ENCODE results near the gene PCYT1A.
"Not testable (repeated sequence)": the region's sequence is repeated elsewhere in the genome, so short reads cannot be mapped to it uniquely, and the experiment has no call there.

The PCYT1A gene

DNA sequence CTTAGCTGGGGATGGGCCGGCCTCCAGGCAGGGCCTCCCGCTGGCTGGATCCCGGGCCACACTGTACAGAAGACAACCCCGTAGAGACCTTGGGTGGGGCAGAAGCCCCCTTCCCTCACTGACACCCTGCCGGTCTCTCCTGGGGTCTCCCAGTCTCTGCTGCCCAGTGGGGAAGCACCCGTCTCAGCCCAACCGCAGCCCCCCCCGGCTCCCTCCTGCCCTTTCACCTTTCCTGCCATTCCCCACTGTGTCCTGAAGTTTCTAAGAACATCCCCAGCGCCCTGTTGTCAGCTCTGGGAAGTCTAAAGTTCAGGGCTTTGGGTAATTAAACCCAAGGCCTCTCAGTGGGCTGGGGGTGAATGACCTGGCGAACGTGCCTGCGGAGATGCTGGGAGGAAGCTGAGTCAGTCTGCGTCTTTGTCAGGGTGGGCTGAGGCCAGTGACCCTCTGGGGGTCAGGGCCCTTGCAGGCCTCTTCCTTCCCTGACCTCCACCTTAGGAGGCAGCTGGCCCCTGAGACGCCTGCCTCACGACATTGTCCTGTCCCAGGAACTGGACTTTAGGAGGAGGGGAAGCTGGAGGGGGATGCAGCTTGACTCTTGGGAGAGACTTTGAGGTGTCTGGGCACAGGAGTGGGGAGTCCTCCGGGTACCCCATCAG lies 72.6 kb downstream of the PCYT1A start:
- TF ChIP-seq, protein P1, sequence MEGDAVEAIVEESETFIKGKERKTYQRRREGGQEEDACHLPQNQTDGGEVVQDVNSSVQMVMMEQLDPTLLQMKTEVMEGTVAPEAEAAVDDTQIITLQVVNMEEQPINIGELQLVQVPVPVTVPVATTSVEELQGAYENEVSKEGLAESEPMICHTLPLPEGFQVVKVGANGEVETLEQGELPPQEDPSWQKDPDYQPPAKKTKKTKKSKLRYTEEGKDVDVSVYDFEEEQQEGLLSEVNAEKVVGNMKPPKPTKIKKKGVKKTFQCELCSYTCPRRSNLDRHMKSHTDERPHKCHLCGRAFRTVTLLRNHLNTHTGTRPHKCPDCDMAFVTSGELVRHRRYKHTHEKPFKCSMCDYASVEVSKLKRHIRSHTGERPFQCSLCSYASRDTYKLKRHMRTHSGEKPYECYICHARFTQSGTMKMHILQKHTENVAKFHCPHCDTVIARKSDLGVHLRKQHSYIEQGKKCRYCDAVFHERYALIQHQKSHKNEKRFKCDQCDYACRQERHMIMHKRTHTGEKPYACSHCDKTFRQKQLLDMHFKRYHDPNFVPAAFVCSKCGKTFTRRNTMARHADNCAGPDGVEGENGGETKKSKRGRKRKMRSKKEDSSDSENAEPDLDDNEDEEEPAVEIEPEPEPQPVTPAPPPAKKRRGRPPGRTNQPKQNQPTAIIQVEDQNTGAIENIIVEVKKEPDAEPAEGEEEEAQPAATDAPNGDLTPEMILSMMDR (conservative IDR thresholded peaks at IDR 0.05; ENCODE audit: low read depth, low read length), result no peak
- peak; percentile 21 for DNase-seq (ENCODE audit: low read depth)
- H3K4me3 ChIP-seq (ENCODE audit: low read depth, low read length), result no peak overlapping the region

DNA sequence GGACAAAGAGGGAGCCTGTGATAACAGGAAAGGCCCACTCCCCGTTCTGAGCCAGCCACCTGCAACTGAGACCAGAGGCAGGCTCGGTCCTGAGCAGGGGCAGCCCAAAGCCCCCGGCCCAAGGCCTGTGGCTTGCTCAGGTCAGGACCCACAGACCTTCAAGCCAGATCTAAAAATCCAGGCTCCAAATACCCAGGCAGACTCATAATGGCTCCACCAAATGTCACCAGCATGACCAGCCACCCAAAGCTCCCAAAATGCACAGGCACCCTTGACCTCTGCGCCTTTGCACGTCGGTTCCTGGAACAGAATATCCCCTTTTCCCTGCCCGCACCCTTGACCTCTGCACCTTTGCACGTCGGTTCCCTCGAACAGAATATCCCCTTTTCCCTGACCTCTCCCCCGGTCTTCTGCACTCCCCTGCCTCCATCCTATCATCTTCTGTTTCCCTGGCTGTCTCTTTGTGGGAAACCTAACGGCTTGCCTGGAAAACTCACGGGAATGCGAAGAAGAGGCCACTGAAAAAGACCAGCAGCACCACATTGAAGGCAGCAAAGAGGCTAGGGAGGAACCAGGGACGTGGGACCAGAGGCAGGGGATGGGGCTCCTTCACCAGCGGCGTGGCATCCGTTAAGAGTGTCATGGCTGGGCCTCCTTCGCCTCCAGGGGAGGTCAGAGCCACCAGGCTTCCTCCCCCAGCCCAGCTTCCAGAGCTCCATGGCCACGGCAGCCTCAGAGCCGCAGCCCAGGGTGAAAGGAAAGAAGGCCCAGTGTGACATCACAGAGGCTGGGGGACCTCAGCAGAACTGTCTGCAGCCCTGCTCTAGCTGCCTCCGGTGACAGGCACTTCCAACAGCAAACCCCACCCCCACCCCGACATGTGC lies 76.6 kb downstream of the PCYT1A start, which contains the start of gene ZDHHC19:
ZDHHC19 (minus strand) TSS at position 728 of the 884 bp plus-strand sequence; CDS start at position 643, 85 bp downstream.
- no peak for DNase-seq (ENCODE audit: low read depth)
- TF ChIP-seq, protein P1 (conservative IDR thresholded peaks at IDR 0.05; ENCODE audit: low read depth, low read length), result no peak
- no peak within 1 kb of the TSS for H3K4me3 ChIP-seq (ENCODE audit: low read depth, low read length)

DNA sequence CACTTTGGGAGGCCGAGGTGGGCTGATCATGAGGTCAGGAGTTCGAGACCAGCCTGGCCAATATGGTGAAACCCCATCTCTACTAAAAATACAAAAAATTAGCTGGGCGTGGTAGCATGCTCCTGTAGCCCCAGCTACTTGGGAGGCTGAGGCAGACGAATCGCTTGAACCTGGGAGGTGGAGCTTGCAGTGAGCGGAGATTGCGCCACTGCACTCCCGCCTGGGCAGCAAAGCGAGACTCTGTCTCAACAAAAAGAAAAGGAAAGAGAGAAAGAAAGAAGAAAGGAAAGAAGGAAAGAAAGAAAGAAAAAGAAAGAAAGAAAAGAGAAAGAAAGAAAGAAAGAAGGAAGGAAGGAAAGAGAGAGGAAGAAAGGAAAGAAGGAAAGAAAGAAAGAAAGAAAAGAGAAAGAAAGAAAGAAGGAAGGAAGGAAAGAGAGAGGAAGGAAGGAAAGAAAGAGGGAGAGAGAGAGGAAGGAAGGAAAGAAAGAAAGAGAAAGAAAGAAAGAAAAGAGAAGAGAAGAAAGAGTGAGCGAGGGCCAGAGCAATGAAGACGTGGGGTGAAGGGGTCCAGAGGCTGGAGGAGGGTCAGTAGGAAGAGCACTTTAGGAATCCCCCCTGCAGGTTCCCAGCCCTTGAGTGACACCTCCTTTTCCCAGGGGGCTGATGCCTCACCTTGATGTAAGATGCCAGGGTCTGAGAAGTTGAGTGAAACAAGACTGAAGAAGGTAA lies 77.4 kb downstream of the PCYT1A start:
- H3K4me3 ChIP-seq (ENCODE audit: low read depth, low read length); DNase-seq (ENCODE audit: low read depth): not testable (repeated sequence)

DNA sequence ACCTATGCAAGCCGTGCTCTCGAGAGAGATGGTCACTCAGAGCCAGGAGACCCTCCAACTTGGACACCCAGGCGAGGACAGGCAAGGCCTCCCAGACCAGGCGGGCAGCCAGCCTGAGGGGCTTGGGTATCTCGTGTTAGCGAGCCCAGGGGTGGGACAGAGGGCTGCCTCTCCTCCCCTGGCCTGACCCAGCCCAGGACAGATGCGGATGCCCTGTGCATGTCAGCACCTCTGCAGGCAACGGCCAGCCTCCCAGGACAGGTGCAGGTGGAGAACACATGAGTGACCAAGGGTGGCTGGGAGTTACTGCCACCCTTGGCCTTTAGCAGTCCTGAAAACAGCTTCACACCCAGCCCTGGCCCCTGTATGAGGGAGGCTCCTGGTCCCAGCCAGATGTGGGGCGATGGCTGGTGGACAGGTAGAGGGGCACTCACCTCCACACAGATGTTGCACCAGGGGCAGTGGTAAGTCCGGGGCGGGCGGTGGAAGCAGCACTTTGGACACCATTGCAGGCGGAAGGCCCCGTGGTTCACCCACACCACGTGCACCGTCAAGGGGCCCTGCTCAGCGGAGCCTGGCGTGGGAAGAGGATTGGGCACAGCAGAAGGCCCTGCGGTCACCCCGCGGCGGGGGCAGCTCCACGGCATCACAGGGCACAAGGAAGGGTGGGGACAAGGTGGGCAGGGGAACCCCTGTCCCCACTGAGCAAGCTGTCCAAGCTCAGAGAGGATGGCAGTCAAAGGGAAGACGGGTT lies 78.4 kb downstream of the PCYT1A start:
- DNase-seq (ENCODE audit: low read depth), result no peak
- no peak overlapping the region for H3K4me3 ChIP-seq (ENCODE audit: low read depth, low read length)
- TF ChIP-seq, protein P1 (conservative IDR thresholded peaks at IDR 0.05; ENCODE audit: low read depth, low read length), result no peak

DNA sequence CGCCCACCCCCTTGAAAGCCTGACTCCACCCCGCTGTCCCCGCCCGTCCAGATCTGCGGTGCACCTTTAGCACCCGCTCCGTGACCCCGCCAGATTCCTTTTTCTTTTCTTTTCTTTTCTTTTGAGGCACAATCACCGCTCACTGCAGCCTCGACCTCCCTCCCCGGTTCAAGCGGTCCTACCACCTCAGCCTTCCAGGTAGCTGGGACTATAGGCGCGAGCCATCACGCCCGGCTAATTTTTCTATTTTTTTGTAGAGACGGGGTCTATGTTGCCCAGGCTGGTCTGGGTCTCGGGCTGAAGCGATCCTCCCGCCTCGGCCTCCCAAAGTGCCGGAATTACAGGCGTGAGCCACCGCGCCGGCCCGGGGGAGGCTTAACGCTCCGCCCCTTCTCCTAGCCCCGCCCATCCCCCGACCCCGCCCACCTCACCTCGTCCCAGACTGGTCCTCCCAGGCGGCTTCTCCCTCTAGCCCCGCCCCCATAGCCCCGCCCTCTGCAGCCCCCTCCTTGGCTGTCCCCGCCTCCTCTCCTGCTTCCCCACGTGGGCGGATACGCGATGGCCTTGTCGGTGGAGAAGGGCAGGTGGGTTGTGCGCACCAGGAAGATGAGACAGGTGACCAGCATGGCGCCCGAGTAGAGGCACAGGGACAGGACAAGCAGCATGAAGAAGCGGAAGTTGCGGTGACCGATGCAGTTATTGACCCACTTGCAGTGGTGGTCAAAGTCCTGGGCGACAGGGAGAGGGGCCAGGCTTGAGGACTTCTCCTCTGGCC lies 79.5 kb downstream of the PCYT1A start:
- TF ChIP-seq, protein P1 (conservative IDR thresholded peaks at IDR 0.05; ENCODE audit: low read depth, low read length), result no peak
- H3K4me3 ChIP-seq (ENCODE audit: low read depth, low read length), result peak overlapping the region; percentile 45
- peak; percentile 35 for DNase-seq (ENCODE audit: low read depth)

DNA sequence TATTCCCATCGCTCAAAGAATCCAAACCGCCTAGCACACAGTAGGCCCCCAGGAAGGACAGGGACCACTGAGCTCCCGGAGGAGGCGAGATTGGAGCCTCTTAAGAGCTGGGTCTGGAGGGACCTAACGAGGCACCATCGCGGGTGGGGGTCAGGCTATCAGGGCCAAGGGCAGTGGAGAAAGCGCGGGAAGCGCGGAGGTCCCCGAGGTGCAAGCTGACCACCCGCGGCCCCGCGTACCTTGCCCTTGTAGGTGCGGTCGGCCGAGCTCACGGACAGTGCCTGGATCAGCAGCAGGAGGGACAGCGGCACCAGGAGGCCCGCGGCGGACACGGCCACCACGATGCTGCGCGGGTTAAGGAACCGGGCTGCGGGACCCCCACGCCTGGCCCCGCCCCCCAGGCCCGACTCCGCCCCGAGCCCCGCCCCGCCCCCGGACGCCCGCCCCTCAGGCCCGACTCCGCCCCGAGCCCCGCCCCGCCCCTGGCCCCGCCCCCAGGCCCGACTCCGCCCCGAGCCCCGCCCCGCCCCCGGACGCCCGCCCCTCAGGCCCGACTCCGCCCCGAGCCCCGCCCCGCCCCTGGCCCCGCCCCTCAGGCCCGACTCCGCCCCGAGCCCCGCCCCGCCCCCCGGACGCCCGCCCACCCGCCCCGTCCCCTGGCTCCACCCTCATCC lies 80.2 kb downstream of the PCYT1A start:
- DNase-seq (ENCODE audit: low read depth), result no peak
- TF ChIP-seq, protein P1 (conservative IDR thresholded peaks at IDR 0.05; ENCODE audit: low read depth, low read length), result no peak
- peak overlapping the region; percentile 46 for H3K4me3 ChIP-seq (ENCODE audit: low read depth, low read length)

DNA sequence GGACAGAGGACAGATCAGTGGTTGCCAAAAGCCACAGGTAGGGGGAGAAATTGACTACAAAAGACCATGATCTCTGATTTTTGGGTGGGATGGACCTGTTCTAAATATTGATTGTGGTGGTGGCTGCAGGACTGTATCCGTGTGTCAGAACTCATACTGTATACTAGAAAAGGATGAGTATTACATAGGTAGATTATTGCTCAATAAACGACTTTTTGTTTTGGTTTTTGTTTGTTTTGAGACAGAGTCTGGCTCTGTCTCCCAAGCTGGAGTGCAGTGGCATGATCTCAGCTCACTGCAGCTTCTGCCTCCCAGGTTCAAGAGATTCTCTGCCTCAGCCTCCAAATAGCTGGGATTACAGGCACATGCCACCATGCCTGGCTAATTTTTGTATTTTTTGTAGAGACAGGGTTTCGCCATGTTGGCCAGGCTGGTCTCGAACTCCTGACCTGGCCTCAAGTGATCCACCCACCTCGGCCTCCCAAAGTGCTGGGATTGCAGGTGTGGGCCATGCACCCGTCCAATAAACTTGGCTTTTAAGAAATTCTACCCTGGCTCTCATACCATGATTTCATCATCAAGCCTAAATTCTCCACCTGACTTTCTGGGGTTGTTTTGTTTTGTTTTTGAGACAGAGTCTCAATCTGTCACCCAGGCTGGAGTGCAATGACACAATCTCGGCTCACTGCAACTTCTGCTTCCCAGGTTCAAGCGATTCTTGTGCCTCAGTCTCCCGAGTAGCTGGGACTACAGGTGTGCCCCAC lies 81.9 kb downstream of the PCYT1A start:
- not testable (repeated sequence) for DNase-seq (ENCODE audit: low read depth); H3K4me3 ChIP-seq (ENCODE audit: low read depth, low read length)
